Fibroblast of lung (primary cell): Measurements from ENCODE around the gene BCAR1. TPM values are rescaled to one million over a fixed set of nuclear protein-coding genes. Genes with fewer than 3 reads are reported as not detected.

Experiments used
- DNase-seq, 2 donors: peaks; one replicate each; pipeline versions ENCODE4 v3.0.0 to v3.0.0-alpha.2; 2010; ENCODE audit warnings: low read depth in 2 of 2
- H2AFZ ChIP-seq: 2 replicates; pipeline ENCODE4 v1.5.1; 2012; ENCODE audit warnings: low read length, control low read depth, inconsistent platforms
- H3K27ac ChIP-seq: 2 replicates; pipeline ENCODE4 v1.5.1; 2011; ENCODE audit warnings: low read length, control low read depth; ENCODE audit not compliant: insufficient read depth
- H3K27me3 ChIP-seq: 2 replicates; pipeline ENCODE4 v1.5.1; 2011; ENCODE audit warnings: mild to moderate bottlenecking, low read length; ENCODE audit not compliant: control insufficient read depth, insufficient read depth
- H3K36me3 ChIP-seq: 2 replicates; pipeline ENCODE4 v1.5.1; 2011; ENCODE audit warnings: low read length; ENCODE audit not compliant: control insufficient read depth, insufficient read depth
- H3K4me1 ChIP-seq: 2 replicates; pipeline ENCODE4 v1.5.1; 2011; ENCODE audit warnings: low read length; ENCODE audit not compliant: control insufficient read depth, insufficient read depth; ENCODE audit errors: extremely low read depth
- H3K4me2 ChIP-seq: 2 replicates; pipeline ENCODE4 v1.5.1; 2011; ENCODE audit warnings: low read length, control low read depth; ENCODE audit not compliant: insufficient read depth; ENCODE audit errors: extremely low read depth
- H3K4me3 ChIP-seq, 4 experiments: fragments of 200-600 bp in 1 of 4; sonication (generic) in 1 of 4; replicated peaks in 1 of 4; 2 replicates each; pipeline ENCODE4 v1.5.1; 2011 to 2016; ENCODE audit warnings: low read length in 4 of 4, low read depth in 3 of 4, mild to moderate bottlenecking in 3 of 4, control low read depth in 2 of 4, inconsistent platforms in 1 of 4, mixed read lengths in 1 of 4; ENCODE audit not compliant: insufficient read depth in 1 of 4; ENCODE audit errors: control extremely low read depth in 1 of 4
- H3K79me2 ChIP-seq: 2 replicates; pipeline ENCODE4 v1.5.1; 2012; ENCODE audit warnings: mild to moderate bottlenecking, low read length, inconsistent platforms; ENCODE audit not compliant: control insufficient read depth, insufficient read depth
- H3K9ac ChIP-seq: 2 replicates; pipeline ENCODE4 v1.5.1; 2011; ENCODE audit warnings: mild to moderate bottlenecking, low read length, control low read depth; ENCODE audit not compliant: insufficient read depth
- H3K9me3 ChIP-seq: 2 replicates; pipeline ENCODE4 v1.5.1; 2012; ENCODE audit warnings: low read depth, low read length; ENCODE audit not compliant: control insufficient read depth, insufficient read depth
- H4K20me1 ChIP-seq: 2 replicates; pipeline ENCODE4 v1.5.1; 2011; ENCODE audit warnings: low read length; ENCODE audit not compliant: control insufficient read depth, insufficient read depth; ENCODE audit errors: extremely low read depth
- EZH2 ChIP-seq: IDR thresholded peaks from 2 replicates; pipeline ENCODE4 v1.5.1; 2012; ENCODE audit warnings: low read length, control low read depth, mild to moderate bottlenecking; ENCODE audit errors: missing control alignments
- polyA plus RNA-seq, 2 donors: library from polyadenylated mRNA; depleted of rRNA in 1 of 2; stranded (reverse) in 1 of 2; unstranded in 1 of 2; fragments of >200 nt; gene quantifications; 2 replicates each; pipeline ENCODE4 v1.2.1, GENCODE V29; 2011 to 2012; ENCODE audit warnings: missing spikeins in 1 of 2
- total RNA-seq: library from RNA; depleted of rRNA; stranded (reverse); fragments of >200 nt; gene quantifications from 2 replicates; pipeline ENCODE4 v1.2.1, GENCODE V29; 2014
- TF ChIP-seq, protein P1 (sequence below), 2 donors: IDR thresholded peaks in 1 of 2; conservative IDR thresholded peaks in 1 of 2; 1 replicate in 1 of 2; 2 replicates in 1 of 2; pipeline ENCODE4 v1.5.1; 2011 to 2012; ENCODE audit warnings: low read length in 2 of 2, control low read depth in 1 of 2, inconsistent platforms in 1 of 2, low read depth in 1 of 2, mild to moderate bottlenecking in 1 of 2

The BCAR1 gene
- total and polyA plus RNA-seq, 2 donors (not counting 1 experiment from before 2014, with no cell fraction given): 36.8 to 66.5 TPM

DNA sequence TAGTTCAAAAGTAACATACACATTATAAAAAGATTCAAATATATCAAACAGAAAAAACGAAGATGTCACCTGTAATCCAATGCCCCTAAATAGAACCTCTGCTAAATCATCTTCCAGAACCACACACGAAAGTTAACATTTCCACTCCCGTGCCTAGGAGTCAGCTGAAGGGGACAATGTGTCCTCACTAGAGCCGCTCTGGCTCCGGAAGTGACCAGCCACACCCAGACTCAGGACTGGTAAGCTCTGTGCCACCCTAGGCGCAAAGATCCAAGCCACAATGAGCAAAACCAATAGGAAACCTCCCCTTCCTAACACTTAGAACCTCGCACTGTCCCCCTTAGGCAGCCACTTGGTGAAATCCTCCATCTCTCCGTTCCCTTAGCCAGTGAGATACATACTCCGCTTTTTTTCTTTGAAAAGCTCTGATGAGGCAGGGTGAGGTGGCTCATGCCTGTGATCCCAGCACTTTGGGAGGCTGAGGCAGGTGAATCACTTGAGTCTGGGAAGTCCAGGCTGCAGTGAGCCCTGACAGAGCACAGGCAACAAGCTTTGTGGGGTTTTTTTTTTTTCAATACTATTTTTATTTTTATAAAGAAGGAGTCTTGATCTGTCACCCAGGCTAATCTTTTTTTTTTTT lies 20.8 kb downstream of the BCAR1 start:
- DNase-seq: no peak
- no peak overlapping the region for H3K27ac ChIP-seq

DNA sequence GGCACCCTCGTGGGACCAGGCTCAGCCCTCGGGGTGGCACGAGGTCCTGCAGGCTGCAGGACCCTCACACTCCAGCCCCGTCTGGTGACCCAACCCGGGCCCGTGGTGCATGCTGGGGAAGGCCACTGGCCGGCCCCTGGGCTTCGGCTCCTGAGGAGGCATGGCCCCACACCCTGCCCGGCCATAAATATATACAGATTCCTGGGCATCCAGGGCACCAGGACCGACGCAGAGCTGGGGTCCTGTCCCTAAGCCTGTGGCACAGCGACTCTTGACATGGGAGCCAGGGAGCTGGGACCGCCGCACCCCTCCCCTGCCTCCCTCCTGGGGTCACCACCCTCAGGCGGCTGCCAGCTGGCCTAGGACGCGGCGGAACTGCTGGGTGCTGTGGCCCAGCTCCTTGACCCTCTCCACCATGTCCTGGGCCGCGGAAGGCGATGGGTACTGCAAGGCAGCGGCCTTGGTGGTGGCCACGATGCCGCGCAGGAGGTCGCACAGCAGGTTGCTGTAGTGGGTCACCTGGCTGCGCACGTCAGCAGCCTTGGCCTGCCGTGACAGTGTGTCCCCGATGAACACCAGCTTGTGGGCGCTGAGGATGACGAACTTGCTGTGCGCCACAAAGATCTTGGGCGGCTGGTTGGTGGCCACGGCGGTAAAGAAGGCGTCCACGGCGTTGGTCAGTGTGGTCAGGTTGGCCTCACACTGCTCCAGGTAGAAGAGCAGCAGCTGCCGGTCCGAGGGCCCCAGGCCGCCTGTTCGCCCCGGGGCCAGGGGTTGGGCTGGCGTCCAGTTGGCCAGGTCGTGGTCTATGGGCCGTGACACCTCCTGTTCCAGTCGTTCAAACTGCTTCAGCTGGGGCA lies 22.0 kb downstream of the BCAR1 start:
- H3K9me3 ChIP-seq: no peaks in the 10 kb centered on the region
- H3K27me3 ChIP-seq: no peaks in the 10 kb centered on the region
- H3K79me2 ChIP-seq: peaks cover 19% of the 10 kb centered on the region
- H3K36me3 ChIP-seq: peaks cover 36% of the 10 kb centered on the region
- no peak overlapping the region for H2AFZ ChIP-seq
- no peaks in the 10 kb centered on the region for H4K20me1 ChIP-seq
- no peak overlapping the region for H3K4me2 ChIP-seq
- H3K27ac ChIP-seq: no peak overlapping the region
- H3K4me1 ChIP-seq: peaks cover 5% of the 10 kb centered on the region
- no peak overlapping the region for H3K9ac ChIP-seq
- no peak for DNase-seq
- TF ChIP-seq EZH2: no peak
- TF ChIP-seq, protein P1, sequence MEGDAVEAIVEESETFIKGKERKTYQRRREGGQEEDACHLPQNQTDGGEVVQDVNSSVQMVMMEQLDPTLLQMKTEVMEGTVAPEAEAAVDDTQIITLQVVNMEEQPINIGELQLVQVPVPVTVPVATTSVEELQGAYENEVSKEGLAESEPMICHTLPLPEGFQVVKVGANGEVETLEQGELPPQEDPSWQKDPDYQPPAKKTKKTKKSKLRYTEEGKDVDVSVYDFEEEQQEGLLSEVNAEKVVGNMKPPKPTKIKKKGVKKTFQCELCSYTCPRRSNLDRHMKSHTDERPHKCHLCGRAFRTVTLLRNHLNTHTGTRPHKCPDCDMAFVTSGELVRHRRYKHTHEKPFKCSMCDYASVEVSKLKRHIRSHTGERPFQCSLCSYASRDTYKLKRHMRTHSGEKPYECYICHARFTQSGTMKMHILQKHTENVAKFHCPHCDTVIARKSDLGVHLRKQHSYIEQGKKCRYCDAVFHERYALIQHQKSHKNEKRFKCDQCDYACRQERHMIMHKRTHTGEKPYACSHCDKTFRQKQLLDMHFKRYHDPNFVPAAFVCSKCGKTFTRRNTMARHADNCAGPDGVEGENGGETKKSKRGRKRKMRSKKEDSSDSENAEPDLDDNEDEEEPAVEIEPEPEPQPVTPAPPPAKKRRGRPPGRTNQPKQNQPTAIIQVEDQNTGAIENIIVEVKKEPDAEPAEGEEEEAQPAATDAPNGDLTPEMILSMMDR (conservative IDR thresholded peaks at IDR 0.05 in 1 of 2, IDR thresholded peaks at IDR 0.05 in 1 of 2; ENCODE audit: low read depth in 1 of 2, low read length in 2 of 2): no peak
- no peak overlapping the region for H3K4me3 ChIP-seq

More for the DNA sequence above, 20.8 kb downstream of the BCAR1 start:
- no peak overlapping the region for H3K9ac ChIP-seq
- no peak for TF ChIP-seq EZH2
- TF ChIP-seq, protein P1 (conservative IDR thresholded peaks at IDR 0.05 in 1 of 2, IDR thresholded peaks at IDR 0.05 in 1 of 2; ENCODE audit: low read depth in 1 of 2, low read length in 2 of 2): no peak
- peaks cover 48% of the 10 kb centered on the region for H3K36me3 ChIP-seq
- H3K4me3 ChIP-seq: no peak overlapping the region
- H3K4me1 ChIP-seq: peaks cover 9% of the 10 kb centered on the region
- peaks cover 31% of the 10 kb centered on the region for H3K79me2 ChIP-seq
- no peaks in the 10 kb centered on the region for H3K27me3 ChIP-seq
- H2AFZ ChIP-seq: no peak overlapping the region
- no peaks in the 10 kb centered on the region for H4K20me1 ChIP-seq
- no peaks in the 10 kb centered on the region for H3K9me3 ChIP-seq
- no peak overlapping the region for H3K4me2 ChIP-seq

DNA sequence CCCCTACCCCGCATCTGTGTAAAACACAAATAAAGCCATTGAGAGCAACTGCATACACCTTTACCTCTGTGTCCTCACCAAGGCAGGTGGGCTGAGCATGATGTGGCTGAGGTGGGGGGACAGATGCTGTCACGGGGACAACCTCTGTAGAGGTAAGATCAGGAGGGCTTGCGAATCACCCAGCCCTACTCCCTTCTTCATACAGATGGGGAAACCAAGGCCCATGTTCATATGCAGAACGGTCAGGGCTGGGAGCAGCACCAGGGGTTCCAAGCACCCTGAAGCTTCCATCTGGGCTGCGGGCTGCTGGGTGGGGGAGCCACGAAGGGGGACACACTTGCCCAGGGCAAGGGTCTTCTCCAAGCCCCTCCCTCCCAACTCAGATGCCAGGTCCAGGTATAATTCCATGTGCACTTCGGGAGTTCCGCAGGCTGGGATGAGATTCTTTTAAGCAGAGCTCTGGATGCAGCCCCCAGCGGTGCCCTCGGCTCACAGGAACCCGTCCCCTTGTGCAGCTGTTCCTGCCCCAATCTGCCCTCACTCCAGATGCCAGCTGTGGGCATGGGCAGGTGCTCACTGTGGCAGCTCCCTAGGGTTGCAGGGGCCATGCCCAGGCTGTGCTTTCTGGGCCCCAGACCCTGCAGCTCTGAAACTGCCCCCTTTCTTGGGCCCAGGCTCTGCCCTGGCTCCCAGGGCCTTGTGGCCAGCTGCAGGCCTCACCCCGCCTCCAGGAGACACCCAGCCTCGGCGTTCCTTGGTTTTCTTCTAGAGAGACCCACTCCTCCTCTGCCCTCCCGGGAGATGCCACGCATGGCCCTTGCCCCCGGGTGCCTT lies 23.1 kb downstream of the BCAR1 start:
- no peaks in the 10 kb centered on the region for H3K9me3 ChIP-seq
- TF ChIP-seq EZH2: no peak
- TF ChIP-seq, protein P1 (conservative IDR thresholded peaks at IDR 0.05 in 1 of 2, IDR thresholded peaks at IDR 0.05 in 1 of 2; ENCODE audit: low read depth in 1 of 2, low read length in 2 of 2): no peak

More for the DNA sequence above, 23.1 kb downstream of the BCAR1 start:
- Histone ChIP-seq H3K27ac (no peak overlapping the region), H3K36me3 (peaks cover 32% of the 10 kb centered on the region), H4K20me1 (no peaks in the 10 kb centered on the region), H2AFZ (no peak overlapping the region), H3K79me2 (peaks cover 8% of the 10 kb centered on the region), H3K9ac (no peak overlapping the region), H3K4me3 (no peak overlapping the region), H3K27me3 (no peaks in the 10 kb centered on the region), H3K4me2 (no peak overlapping the region), H3K4me1 (no peaks in the 10 kb centered on the region)
- no peak for DNase-seq
